Kidney (tissue), 14 donors: ENCODE data around the gene TSEN2. TPM values are rescaled to one million over a fixed set of nuclear protein-coding genes. Genes with fewer than 3 reads are reported as not detected.

ENCODE experiments used
- DNase-seq, 5 donors: peaks; one replicate each; pipeline ENCODE4 v3.0.0-alpha.2; 2013 to 2020
- FAIRE-seq: peaks from 2 replicates; lab custom pipeline; 2012; peaks lifted over from hg19 to GRCh38; lab: Jason Lieb, UNC
- H3K27ac ChIP-seq, 2 donors: one replicate each; pipeline ENCODE4 v1.7.0; 2013; ENCODE audit warnings: low read depth in 2 of 2, low read length in 2 of 2, inconsistent platforms in 1 of 2
- H3K27me3 ChIP-seq: one replicate; pipeline ENCODE4 v1.7.1; 2013; ENCODE audit warnings: low read length, inconsistent platforms; ENCODE audit not compliant: control insufficient read depth, insufficient read depth
- H3K36me3 ChIP-seq, 3 donors: one replicate each; pipeline versions ENCODE4 v1.7.0 to v1.7.1; 2013; ENCODE audit warnings: low read length in 3 of 3, control low read depth in 1 of 3, inconsistent platforms in 1 of 3; ENCODE audit not compliant: insufficient read depth in 3 of 3, control insufficient read depth in 2 of 3
- H3K4me1 ChIP-seq, 3 donors: one replicate each; pipeline versions ENCODE4 v1.7.0 to v1.7.1; 2013; ENCODE audit warnings: low read length in 3 of 3, inconsistent platforms in 1 of 3, low read depth in 1 of 3; ENCODE audit not compliant: control insufficient read depth in 2 of 3, insufficient read depth in 2 of 3
- H3K4me3 ChIP-seq, 3 donors: one replicate each; pipeline versions ENCODE4 v1.7.0 to v1.8.1; 2013; ENCODE audit warnings: low read length in 3 of 3, control low read depth in 1 of 3, inconsistent platforms in 1 of 3
- H3K9ac ChIP-seq, 3 donors: one replicate each; pipeline versions ENCODE4 v1.7.0 to v1.7.1; 2013; ENCODE audit warnings: low read length in 3 of 3, control low read depth in 1 of 3, inconsistent platforms in 1 of 3
- H3K9me3 ChIP-seq, 3 donors: one replicate each; pipeline versions ENCODE4 v1.7.0 to v1.7.1; 2013; ENCODE audit warnings: low read length in 3 of 3, control low read depth in 1 of 3, inconsistent platforms in 1 of 3; ENCODE audit not compliant: control insufficient read depth in 2 of 3, insufficient read depth in 1 of 3
- intact Hi-C: fragments of 100-400 bp; cut with DNase I; formaldehyde crosslinking; loops from one replicate; pipeline ENCODE4 v1.11.1; 2022
- polyA plus RNA-seq: library from polyadenylated mRNA; stranded (reverse); fragments of 350-450 nt; fragmentation: Illumina TruSeq; extraction: RNeasy Lipid Tissue Mini Kit (QIAGEN cat#74804); gene quantifications from one replicate; pipeline ENCODE4 v1.2.3, GENCODE V29; 2014; ENCODE audit warnings: low read depth, low replicate concordance; ENCODE audit not compliant: insufficient read depth
- total RNA-seq: library from RNA; stranded (reverse); fragmentation: NEBNext Ultra II Directional; extraction: Animal tissue kit (Norgen Biotek cat#: 25700); gene quantifications from one replicate; pipeline ENCODE4 v1.2.1, GENCODE V29; 2021
- TF ChIP-seq, protein P1 (sequence below): IDR thresholded peaks from 3 replicates; pipeline ENCODE4 v1.5.1; 2012; ENCODE audit warnings: mild to moderate bottlenecking, moderate library complexity, borderline replicate concordance; ENCODE audit not compliant: insufficient read depth; ENCODE audit errors: extremely low read depth
- donor health status: control.
- donor health status: control.
- donor health status: control.
- donor health status: control.
- donor health status: control.
- donor health status: DM: yes; HTN: yes; CAD: no.
- donor health status: Normal renal cell carcinoma (clear cell type).

The TSEN2 gene
- total and polyA plus RNA-seq, 2 donors from 2014 or later: 10.3 to 20.7 TPM

DNA sequence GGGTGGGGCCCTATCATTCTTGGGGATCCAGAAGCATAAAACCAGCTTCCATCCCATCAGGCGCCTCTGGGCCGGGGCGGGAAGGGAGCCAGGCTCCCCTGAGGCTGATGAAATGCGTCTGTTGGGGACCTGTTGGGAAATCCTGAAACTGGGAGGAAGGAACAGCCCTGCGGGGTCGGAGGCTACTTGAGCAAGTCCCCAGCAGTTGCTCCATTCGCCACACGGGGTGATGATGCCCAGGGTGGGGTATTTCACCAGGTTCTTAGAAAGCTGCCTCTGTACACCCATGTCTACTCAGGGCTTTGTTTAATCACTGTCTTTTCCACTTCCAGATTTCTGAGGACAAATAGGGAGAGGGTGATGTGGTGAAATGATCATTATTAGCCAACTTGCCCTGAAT is 25.4 kb upstream of the TSEN2 start:
- Histone ChIP-seq H3K27me3 (no peaks in the 10 kb centered on the region), H3K36me3 (no peaks in the 10 kb centered on the region), H3K4me3 (no peak overlapping the region), H3K9ac (no peak overlapping the region), H3K9me3 (no peaks in the 10 kb centered on the region), H3K27ac (no peak overlapping the region), H3K4me1 (peaks cover 0 to 5% (median 0%) of the 10 kb centered on the region in 3 donors)
- no peak for DNase-seq
- intact Hi-C loops: no loop called here
- TF ChIP-seq, protein P1, sequence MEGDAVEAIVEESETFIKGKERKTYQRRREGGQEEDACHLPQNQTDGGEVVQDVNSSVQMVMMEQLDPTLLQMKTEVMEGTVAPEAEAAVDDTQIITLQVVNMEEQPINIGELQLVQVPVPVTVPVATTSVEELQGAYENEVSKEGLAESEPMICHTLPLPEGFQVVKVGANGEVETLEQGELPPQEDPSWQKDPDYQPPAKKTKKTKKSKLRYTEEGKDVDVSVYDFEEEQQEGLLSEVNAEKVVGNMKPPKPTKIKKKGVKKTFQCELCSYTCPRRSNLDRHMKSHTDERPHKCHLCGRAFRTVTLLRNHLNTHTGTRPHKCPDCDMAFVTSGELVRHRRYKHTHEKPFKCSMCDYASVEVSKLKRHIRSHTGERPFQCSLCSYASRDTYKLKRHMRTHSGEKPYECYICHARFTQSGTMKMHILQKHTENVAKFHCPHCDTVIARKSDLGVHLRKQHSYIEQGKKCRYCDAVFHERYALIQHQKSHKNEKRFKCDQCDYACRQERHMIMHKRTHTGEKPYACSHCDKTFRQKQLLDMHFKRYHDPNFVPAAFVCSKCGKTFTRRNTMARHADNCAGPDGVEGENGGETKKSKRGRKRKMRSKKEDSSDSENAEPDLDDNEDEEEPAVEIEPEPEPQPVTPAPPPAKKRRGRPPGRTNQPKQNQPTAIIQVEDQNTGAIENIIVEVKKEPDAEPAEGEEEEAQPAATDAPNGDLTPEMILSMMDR: no peak
- FAIRE-seq: no peak

DNA sequence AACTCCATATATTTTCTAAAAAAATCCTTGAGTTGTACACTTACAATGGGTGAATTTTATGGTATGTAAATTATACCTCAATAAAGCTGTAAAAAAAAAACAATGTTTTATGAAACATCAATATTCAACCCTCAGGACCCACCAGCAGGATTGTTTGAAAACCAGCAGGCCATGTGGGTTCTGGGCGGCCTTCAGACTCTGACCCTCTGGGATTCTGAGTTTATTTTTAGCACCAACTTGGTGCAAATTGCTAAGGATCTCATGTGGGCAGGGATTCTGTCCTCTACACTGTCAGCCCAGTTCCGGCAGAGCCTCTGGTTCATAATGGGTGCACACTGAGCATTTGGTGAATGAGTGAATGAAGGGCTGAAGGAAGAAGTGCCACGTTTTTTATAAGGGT is 24.2 kb upstream of the TSEN2 start:
- H3K36me3 ChIP-seq: no peaks in the 10 kb centered on the region
- no peak overlapping the region for H3K27ac ChIP-seq
- TF ChIP-seq, protein P1: no peak
- FAIRE-seq (no peak), DNase-seq (no peak)
- H3K4me3 ChIP-seq: no peak overlapping the region
- H3K9ac ChIP-seq: no peak overlapping the region
- H3K27me3 ChIP-seq: no peaks in the 10 kb centered on the region
- intact Hi-C loops: no loop called here
- peaks cover 0 to 5% (median 0%) of the 10 kb centered on the region in 3 donors for H3K4me1 ChIP-seq
- H3K9me3 ChIP-seq: no peaks in the 10 kb centered on the region

DNA sequence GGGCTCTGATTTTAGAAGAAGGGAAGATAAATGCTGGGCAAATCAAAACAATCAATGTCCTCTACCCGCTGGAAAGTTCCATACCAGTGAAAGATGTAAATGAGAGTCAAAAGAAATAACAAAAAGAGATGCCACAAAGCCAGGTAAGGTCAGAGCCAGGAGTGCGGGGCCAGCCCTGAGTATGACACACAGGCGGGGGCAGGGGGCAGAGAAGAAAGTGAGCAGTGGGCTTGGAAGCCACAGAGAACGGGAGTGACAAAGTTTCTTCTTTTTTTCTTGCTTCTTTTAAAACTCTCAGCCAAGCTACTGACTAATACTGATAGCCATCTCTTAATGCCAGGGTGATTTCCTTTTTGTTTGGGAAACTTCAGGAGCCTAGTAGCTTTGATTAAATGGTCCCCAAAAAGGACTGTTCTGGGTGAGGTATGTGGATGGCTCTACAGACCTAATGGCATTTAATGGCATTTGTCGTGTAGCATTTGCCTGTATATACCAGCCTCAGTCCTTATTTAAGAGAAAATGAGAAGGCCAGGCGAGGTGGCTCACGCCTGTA is 23.1 kb upstream of the TSEN2 start:
- no peaks in the 10 kb centered on the region for H3K9me3 ChIP-seq
- DNase-seq (no peak), FAIRE-seq (no peak)
- H3K4me3 ChIP-seq: no peak overlapping the region
- TF ChIP-seq, protein P1: no peak
- no peaks in the 10 kb centered on the region for H3K27me3 ChIP-seq
- H3K4me1 ChIP-seq: peaks cover 0 to 9% (median 0%) of the 10 kb centered on the region in 3 donors
- no peaks in the 10 kb centered on the region for H3K36me3 ChIP-seq
- intact Hi-C loops: no loop called here
- H3K27ac ChIP-seq: no peak overlapping the region
- H3K9ac ChIP-seq: no peak overlapping the region
